NT2/D1 (cell line): Measurements from ENCODE around the gene ADAMTS2.

ENCODE experiments used
- SUZ12 ChIP-seq: IDR thresholded peaks from 2 replicates; pipeline ENCODE4 v1.6.1; 2011; ENCODE audit not compliant: insufficient read length, insufficient read depth; ENCODE audit errors: extremely low read depth
- YY1 ChIP-seq: IDR thresholded peaks from 2 replicates; pipeline ENCODE4 v1.6.1; 2011; ENCODE audit not compliant: insufficient read length, insufficient read depth

GRCh38 chr5:179208706-179209358 lies 136.4 kb downstream of the ADAMTS2 start:
- TF ChIP-seq SUZ12 (no peak), YY1 (no peak)
